MCF 10A (cell line): ENCODE data around the gene AEBP1. TPM values are rescaled to one million over a fixed set of nuclear protein-coding genes. Genes with fewer than 3 reads are reported as not detected.
"Not testable (repeated sequence)": the region's sequence is repeated elsewhere in the genome, so short reads cannot be mapped to it uniquely, and the experiment has no call there.

Experiments
- BruUV-seq: library from RNA; stranded (reverse); fragments of 400-500 nt; replicated peaks from 2 replicates; lab custom pipeline; 2021; lab: Mats Ljungman, UMichigan
- CTCF ChIA-PET: fragments of 300-600 bp; sonication (Branson Sonifier 250); formaldehyde crosslinking; extraction: SDS; loops from one replicate; lab custom pipeline; 2021; ENCODE audit warnings: antibody characterized with exemption, inconsistent platforms; lab: Yijun Ruan, JAX
- POLR2A ChIA-PET: fragments of 300-600, 350-650 bp; sonication (Branson Sonifier 250); formaldehyde crosslinking; extraction: SDS; loops from one replicate; lab custom pipeline; 2020; ENCODE audit warnings: antibody characterized with exemption, inconsistent platforms; lab: Yijun Ruan, JAX
- DNase-seq: peaks from one replicate; pipeline ENCODE4 v3.0.0-alpha.2; 2018; ENCODE audit not compliant: unreplicated experiment
- H3K27ac Mint-ChIP-seq: one replicate; pipeline ENCODE4 v1.8.0; 2022; ENCODE audit warnings: mild to moderate bottlenecking, low read depth, mixed read lengths; ENCODE audit not compliant: unreplicated experiment
- H3K27me3 Mint-ChIP-seq: one replicate; pipeline ENCODE4 v1.8.0; 2022; ENCODE audit warnings: mixed read lengths; ENCODE audit not compliant: insufficient read depth, unreplicated experiment
- H3K36me3 Mint-ChIP-seq: one replicate; pipeline ENCODE4 v1.8.0; 2022; ENCODE audit warnings: mild to moderate bottlenecking, moderate library complexity, mixed read lengths; ENCODE audit not compliant: insufficient read depth, unreplicated experiment
- H3K4me1 Mint-ChIP-seq: one replicate; pipeline ENCODE4 v1.8.0; 2022; ENCODE audit warnings: mixed read lengths; ENCODE audit not compliant: insufficient read depth, unreplicated experiment
- H3K4me3 Mint-ChIP-seq: one replicate; pipeline ENCODE4 v1.8.0; 2022; ENCODE audit warnings: mild to moderate bottlenecking, moderate library complexity, mixed read lengths; ENCODE audit not compliant: unreplicated experiment
- H3K9me3 Mint-ChIP-seq: one replicate; pipeline ENCODE4 v1.8.0; 2022; ENCODE audit warnings: mixed read lengths; ENCODE audit not compliant: unreplicated experiment
- CTCF ChIP-seq: fragments of 200-600 bp; IDR thresholded peaks from one replicate; pipeline ENCODE4 v1.8.0; 2022; ENCODE audit warnings: antibody characterized with exemption, mild to moderate bottlenecking; ENCODE audit not compliant: unreplicated experiment
- intact Hi-C: fragments of 100-400 bp; cut with micrococcal nuclease; formaldehyde crosslinking; loops from 2 replicates; pipeline ENCODE4 v1.14.1; 2022
- total RNA-seq: library from RNA; stranded (reverse); gene quantifications from 2 replicates; pipeline ENCODE4 v1.2.3, GENCODE V29; 2022

AEBP1 gene
- total RNA-seq, 1 experiment from 2014 or later = not detected

- no peak for TF ChIP-seq CTCF
- peaks cover 32% of the 10 kb centered on the region for H3K4me1 Mint-ChIP-seq
- H3K27me3 Mint-ChIP-seq = no peaks in the 10 kb centered on the region
- peak overlapping the region; percentile 86 for H3K27ac Mint-ChIP-seq
- POLR2A ChIA-PET = interaction anchor here (0.9 to 2.2 kb wide), 15 partner anchors 8 to 368 kb away, joined by 3 to 13 read pairs (median 4); partner anchors contain the start of genes DBNL and NUDCD3
- no peaks in the 10 kb centered on the region for H3K9me3 Mint-ChIP-seq
- DNase-seq = no peak
- peaks cover 20% of the 10 kb centered on the region for H3K36me3 Mint-ChIP-seq
- intact Hi-C loops = loop anchor here (5.0 kb wide), 2 partner anchors 40 to 80 kb away; partner anchors contain the start of genes POLM and YKT6
- CTCF ChIA-PET = interaction anchor here (0.6 to 2.1 kb wide), 6 partner anchors 9 to 192 kb away, joined by 3 to 8 read pairs (median 3); no protein-coding TSS in a partner anchor
- no TSS peak for BruUV-seq
- H3K4me3 Mint-ChIP-seq = peak overlapping the region; percentile 77
Observed at GRCh38 chr7:44122529-44122928, 18.4 kb downstream of the AEBP1 start.

GRCh38 chr7:44123190-44124003 lies 19.3 kb downstream of the AEBP1 start, which contains the start of gene POLD2:
Gene POLD2 (minus strand): TSS chr7:44123548. CDS start chr7:44122053, 1,495 bp downstream.
- intact Hi-C loops = loop anchor here (5.0 kb wide), 2 partner anchors 41 to 79 kb away; partner anchors contain the start of genes POLM and YKT6
- Mint-ChIP-seq H3K4me1 (peaks cover 27% of the 10 kb centered on the region), H3K27ac (peak within 1 kb of the TSS; percentile 86), H3K4me3 (peak within 1 kb of the TSS; percentile 77), H3K9me3 (no peaks in the 10 kb centered on the region), H3K27me3 (no peaks in the 10 kb centered on the region), H3K36me3 (peaks cover 20% of the 10 kb centered on the region)
- CTCF ChIA-PET = interaction anchor here (0.6 to 2.1 kb wide), 7 partner anchors 8 to 86 kb away, joined by 3 to 8 read pairs (median 4); no protein-coding TSS in a partner anchor
- no TSS peak for BruUV-seq
- peak; percentile 95 for DNase-seq
- TF ChIP-seq CTCF = no peak
- POLR2A ChIA-PET = interaction anchor here (0.6 to 2.5 kb wide), 19 partner anchors 9 to 367 kb away, joined by 3 to 13 read pairs (median 4); partner anchors contain the start of genes DBNL, NUDCD3 and YKT6

- H3K9me3 Mint-ChIP-seq = no peaks in the 10 kb centered on the region
- H3K4me3 Mint-ChIP-seq = peak overlapping the region; percentile 28
- no TSS peak for BruUV-seq
- H3K4me1 Mint-ChIP-seq = peaks cover 24% of the 10 kb centered on the region
- no peak overlapping the region for H3K27ac Mint-ChIP-seq
- DNase-seq = no peak
- ChIA-PET CTCF (interaction anchor here (0.8 kb wide), 1 partner anchor 70 kb away, joined by 4 read pairs; no protein-coding TSS in a partner anchor), POLR2A (interaction anchor here (0.9 to 2.5 kb wide), 4 partner anchors 11 to 366 kb away, joined by 3 to 11 read pairs (median 4); partner anchors contain the start of genes NUDCD3 and YKT6)
- H3K27me3 Mint-ChIP-seq = no peaks in the 10 kb centered on the region
- TF ChIP-seq CTCF = no peak
- peaks cover 15% of the 10 kb centered on the region for H3K36me3 Mint-ChIP-seq
- intact Hi-C loops = loop anchor here (5.0 kb wide), 2 partner anchors 43 to 77 kb away; partner anchors contain the start of genes POLM and YKT6
Observed at GRCh38 chr7:44124822-44125202, 20.7 kb downstream of the AEBP1 start.

- H3K27ac Mint-ChIP-seq, H3K27me3 Mint-ChIP-seq, H3K36me3 Mint-ChIP-seq, intact Hi-C loops, BruUV-seq, DNase-seq, H3K4me3 Mint-ChIP-seq, H3K9me3 Mint-ChIP-seq: not testable (repeated sequence)
- CTCF ChIA-PET = interaction anchor here (0.7 to 0.8 kb wide), 2 partner anchors 48 to 69 kb away, joined by 3 read pairs; no protein-coding TSS in a partner anchor
- POLR2A ChIA-PET = interaction anchor here (1.3 kb wide), 1 partner anchor 82 kb away, joined by 4 read pairs; the partner anchor contains the start of gene DBNL
- peaks cover 14% of the 10 kb centered on the region for H3K4me1 Mint-ChIP-seq
Observed at GRCh38 chr7:44126574-44126973, 22.4 kb downstream of the AEBP1 start.
